DND-41 (cell line): Measurements from ENCODE around the gene NCK2.
"Not testable (repeated sequence)": the region's sequence is repeated elsewhere in the genome, so short reads cannot be mapped to it uniquely, and the experiment has no call there.

Experiments
- ATAC-seq: fragments of 200-7000 bp; cut with Tn5 transposase; 3 replicates; pipeline ENCODE4 v1.9.1; 2021; ENCODE audit warnings: low read depth; ENCODE audit not compliant: insufficient read depth
- DNase-seq: peaks from one replicate; pipeline ENCODE4 v3.0.0-alpha.2; 2020
- H2AFZ ChIP-seq: 2 replicates; pipeline ENCODE4 v1.6.0; 2012; ENCODE audit warnings: low read depth, low read length
- H3K27ac ChIP-seq: 2 replicates; pipeline ENCODE4 v1.5.1; 2012; ENCODE audit warnings: low read length, inconsistent platforms
- H3K27me3 ChIP-seq: fragments of 200-600 bp; sonication (generic); 2 replicates; pipeline ENCODE4 v1.6.0; 2012; ENCODE audit warnings: low read length, mild to moderate bottlenecking, inconsistent platforms; ENCODE audit not compliant: insufficient read depth, poor library complexity
- H3K36me3 ChIP-seq: 2 replicates; pipeline ENCODE4 v1.5.1; 2012; ENCODE audit warnings: low read length, inconsistent platforms; ENCODE audit not compliant: insufficient read depth
- H3K4me1 ChIP-seq: 2 replicates; pipeline ENCODE4 v1.5.1; 2012; ENCODE audit warnings: mild to moderate bottlenecking, low read length; ENCODE audit not compliant: insufficient read depth
- H3K4me2 ChIP-seq: 2 replicates; pipeline ENCODE4 v1.6.0; 2012; ENCODE audit warnings: mild to moderate bottlenecking, moderate library complexity, low read length, inconsistent platforms; ENCODE audit not compliant: insufficient read depth
- H3K4me3 ChIP-seq, 2 experiments: fragments of 200-600 bp in 1 of 2; shearing (Covaris generic) in 1 of 2; 2 replicates each; pipeline ENCODE4 v1.5.1; 2012 to 2016; ENCODE audit warnings: inconsistent platforms in 2 of 2, low read length in 2 of 2, mild to moderate bottlenecking in 2 of 2, low read depth in 1 of 2, moderate library complexity in 1 of 2
- H3K79me2 ChIP-seq: 2 replicates; pipeline ENCODE4 v1.6.0; 2012; ENCODE audit warnings: low read length, inconsistent platforms; ENCODE audit not compliant: insufficient read depth
- H3K9ac ChIP-seq: 2 replicates; pipeline ENCODE4 v1.6.0; 2012; ENCODE audit warnings: low read depth, mild to moderate bottlenecking, inconsistent platforms, low read length, moderate library complexity
- H3K9me3 ChIP-seq: 2 replicates; pipeline ENCODE4 v1.5.1; 2012; ENCODE audit warnings: low read length, moderate library complexity, mild to moderate bottlenecking, inconsistent platforms; ENCODE audit not compliant: insufficient read depth, severe bottlenecking
- H4K20me1 ChIP-seq: 2 replicates; pipeline ENCODE4 v1.6.0; 2012; ENCODE audit warnings: low read length; ENCODE audit not compliant: insufficient read depth
- CTCF ChIP-seq: IDR thresholded peaks from 2 replicates; pipeline ENCODE4 v1.5.1; 2012; ENCODE audit warnings: borderline replicate concordance, low read length, moderate library complexity, mild to moderate bottlenecking; ENCODE audit not compliant: poor library complexity, severe bottlenecking; ENCODE audit errors: extremely low read depth
- EZH2 ChIP-seq: IDR thresholded peaks from 3 replicates; pipeline ENCODE4 v1.6.1; 2012; ENCODE audit warnings: borderline replicate concordance, low read depth, mild to moderate bottlenecking, moderate library complexity, low read length, inconsistent platforms; ENCODE audit not compliant: severe bottlenecking

The NCK2 gene

GRCh38 chr2:105768176-105768575 is 23.5 kb downstream of the NCK2 start:
- Histone ChIP-seq H3K27me3 (no peaks in the 10 kb centered on the region), H3K9me3 (no peaks in the 10 kb centered on the region), H3K36me3 (peaks cover 18% of the 10 kb centered on the region), H3K79me2 (peaks cover 97% of the 10 kb centered on the region), H4K20me1 (peaks cover 67% of the 10 kb centered on the region), H3K4me2 (no peak overlapping the region), H3K27ac (no peak overlapping the region), H3K4me3 (no peak overlapping the region), H3K4me1 (peaks cover 25% of the 10 kb centered on the region), H2AFZ (no peak overlapping the region), H3K9ac (no peak overlapping the region)
- no peak for TF ChIP-seq CTCF
- TF ChIP-seq EZH2, result no peak
- DNase-seq, result no peak
- no peak for ATAC-seq

GRCh38 chr2:105768961-105769452 is 24.3 kb downstream of the NCK2 start:
- Histone ChIP-seq H3K36me3 (peaks cover 17% of the 10 kb centered on the region), H3K9me3 (no peaks in the 10 kb centered on the region), H3K27me3 (no peaks in the 10 kb centered on the region), H3K79me2 (peaks cover 96% of the 10 kb centered on the region), H4K20me1 (peaks cover 67% of the 10 kb centered on the region), H3K4me1 (peaks cover 25% of the 10 kb centered on the region), H3K4me3 (no peak overlapping the region), H2AFZ (no peak overlapping the region), H3K27ac (no peak overlapping the region), H3K9ac (no peak overlapping the region), H3K4me2 (no peak overlapping the region)
- DNase-seq (no peak), ATAC-seq (no peak)
- no peak for TF ChIP-seq CTCF
- TF ChIP-seq EZH2, result no peak

- H3K9ac ChIP-seq, result no peak overlapping the region
- no peaks in the 10 kb centered on the region for H3K9me3 ChIP-seq
- H4K20me1 ChIP-seq, result peaks cover 66% of the 10 kb centered on the region
- no peak overlapping the region for H3K27ac ChIP-seq
- H3K4me3 ChIP-seq, result no peak overlapping the region
- no peaks in the 10 kb centered on the region for H3K27me3 ChIP-seq
- H3K36me3 ChIP-seq, result peaks cover 14% of the 10 kb centered on the region
- DNase-seq, result no peak
- peaks cover 96% of the 10 kb centered on the region for H3K79me2 ChIP-seq
- H3K4me2 ChIP-seq, result no peak overlapping the region
- TF ChIP-seq EZH2 (no peak), CTCF (peak; percentile 29)
- ATAC-seq, result peak; percentile 52; the same call in 1 of the 3 replicates
- H2AFZ ChIP-seq, result no peak overlapping the region
- peaks cover 25% of the 10 kb centered on the region for H3K4me1 ChIP-seq
Observed at GRCh38 chr2:105769504-105769903, 24.8 kb downstream of the NCK2 start.

GRCh38 chr2:105770149-105770548 is 25.4 kb downstream of the NCK2 start:
- no peaks in the 10 kb centered on the region for H3K9me3 ChIP-seq
- H3K4me3 ChIP-seq, result no peak overlapping the region
- H2AFZ ChIP-seq, result no peak overlapping the region
- no peak overlapping the region for H3K9ac ChIP-seq
- H3K4me1 ChIP-seq, result peaks cover 25% of the 10 kb centered on the region
- no peaks in the 10 kb centered on the region for H3K27me3 ChIP-seq
- no peak overlapping the region for H3K4me2 ChIP-seq
- peaks cover 61% of the 10 kb centered on the region for H4K20me1 ChIP-seq
- peaks cover 14% of the 10 kb centered on the region for H3K36me3 ChIP-seq
- TF ChIP-seq CTCF, result no peak
- TF ChIP-seq EZH2, result no peak
- DNase-seq, result no peak
- peak; percentile 76 for ATAC-seq
- H3K27ac ChIP-seq, result no peak overlapping the region
- peaks cover 96% of the 10 kb centered on the region for H3K79me2 ChIP-seq

GRCh38 chr2:105771291-105771690 is 26.6 kb downstream of the NCK2 start:
- Histone ChIP-seq H3K79me2 (peaks cover 96% of the 10 kb centered on the region), H3K36me3 (peaks cover 14% of the 10 kb centered on the region), H3K4me1 (peaks cover 28% of the 10 kb centered on the region), H4K20me1 (peaks cover 60% of the 10 kb centered on the region)
- ATAC-seq, H3K27ac ChIP-seq, H2AFZ ChIP-seq, H3K4me3 ChIP-seq, H3K9me3 ChIP-seq, H3K9ac ChIP-seq, H3K4me2 ChIP-seq, H3K27me3 ChIP-seq, DNase-seq: not testable (repeated sequence)
